ENCODE measurements around the gene CDK8. TPM values are rescaled to one million over a fixed set of nuclear protein-coding genes. Genes with fewer than 3 reads are reported as not detected.

Gene CDK8
- total RNA-seq, 2 experiments from 2014 or later = 15.4 to 15.9 TPM

DNA sequence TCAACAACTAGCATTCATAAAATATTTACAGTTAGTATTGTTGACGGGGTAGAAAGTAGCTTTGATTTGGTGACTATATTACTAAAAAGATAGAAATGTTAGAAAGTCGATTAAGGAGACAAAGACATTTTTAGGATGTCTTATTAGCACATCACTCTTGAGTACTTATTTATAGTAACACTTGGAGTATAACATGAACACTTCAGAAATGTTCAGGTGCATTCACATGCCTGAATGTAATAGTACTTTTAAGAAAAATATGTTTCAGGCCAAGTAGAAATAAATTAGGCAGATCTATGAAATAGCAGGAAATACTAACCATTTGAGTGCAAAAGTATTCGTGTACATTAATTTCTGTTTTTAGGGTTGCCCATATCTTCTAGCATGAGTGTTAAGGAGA, 70.4 kb downstream of the CDK8 start:
- intact Hi-C loops (cut with micrococcal nuclease) = no loop called here
- H3K27me3 Mint-ChIP-seq (ENCODE audit: low read depth) = no peaks in the 10 kb centered on the region
- CTCF ChIA-PET = no interaction called here

DNA sequence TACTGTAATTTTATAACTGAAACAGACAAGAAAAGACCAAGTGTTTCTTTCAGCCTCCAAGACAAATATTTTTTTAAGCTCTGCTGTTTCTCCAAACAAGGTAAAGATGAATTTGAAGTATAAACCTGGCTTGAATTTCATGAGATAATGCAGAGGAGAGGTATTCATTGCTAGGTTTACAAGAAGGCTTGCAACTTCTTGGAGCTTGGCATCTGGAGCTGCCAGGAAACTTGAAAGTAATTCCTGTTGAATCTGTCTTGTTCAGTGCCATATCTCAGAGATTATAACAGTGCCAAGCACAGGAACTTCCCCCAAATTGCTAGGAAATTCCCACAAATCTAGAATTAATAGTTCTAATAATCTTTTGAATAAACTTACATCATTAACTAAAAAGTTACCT, 70.9 kb downstream of the CDK8 start:
- H3K36me3 Mint-ChIP-seq (ENCODE audit: low read depth) = no peaks in the 10 kb centered on the region
- H3K27me3 Mint-ChIP-seq (ENCODE audit: low read depth) = no peaks in the 10 kb centered on the region
- H3K9me3 Mint-ChIP-seq = peaks cover 4% of the 10 kb centered on the region
- CTCF ChIA-PET = no interaction called here
- no peak overlapping the region for H3K27ac Mint-ChIP-seq
- no peak for DNase-seq
- H3K4me3 Mint-ChIP-seq = no peak overlapping the region
- peaks cover 51% of the 10 kb centered on the region for H3K4me1 Mint-ChIP-seq (ENCODE audit: low read depth)
- intact Hi-C loops (cut with micrococcal nuclease) = no loop called here

More for the DNA sequence above, 70.4 kb downstream of the CDK8 start:
- peaks cover 51% of the 10 kb centered on the region for H3K4me1 Mint-ChIP-seq (ENCODE audit: low read depth)
- H3K27ac Mint-ChIP-seq = no peak overlapping the region
- DNase-seq = no peak
- no peak overlapping the region for H3K4me3 Mint-ChIP-seq
- H3K9me3 Mint-ChIP-seq = peaks cover 4% of the 10 kb centered on the region
- no peaks in the 10 kb centered on the region for H3K36me3 Mint-ChIP-seq (ENCODE audit: low read depth)

DNA sequence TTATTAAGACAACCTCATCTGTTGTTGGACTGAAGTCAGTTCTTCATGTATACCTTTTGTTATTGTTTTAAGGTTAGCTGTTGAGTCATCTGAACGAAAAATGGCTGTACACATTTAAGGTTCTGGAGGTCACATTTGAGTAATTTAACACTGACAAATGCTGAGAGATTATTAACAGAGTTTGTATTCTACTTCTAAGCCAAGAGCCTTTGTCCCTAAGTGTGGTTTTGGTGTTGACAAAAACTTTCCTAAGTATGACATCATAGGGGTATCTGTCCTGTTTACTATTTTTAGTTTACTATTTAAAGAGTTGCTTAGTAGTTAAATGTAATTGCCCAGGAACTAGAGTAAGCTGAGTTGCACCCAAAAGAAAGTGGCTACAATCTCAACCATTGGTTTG, 71.9 kb downstream of the CDK8 start:
- no peak for DNase-seq

DNA sequence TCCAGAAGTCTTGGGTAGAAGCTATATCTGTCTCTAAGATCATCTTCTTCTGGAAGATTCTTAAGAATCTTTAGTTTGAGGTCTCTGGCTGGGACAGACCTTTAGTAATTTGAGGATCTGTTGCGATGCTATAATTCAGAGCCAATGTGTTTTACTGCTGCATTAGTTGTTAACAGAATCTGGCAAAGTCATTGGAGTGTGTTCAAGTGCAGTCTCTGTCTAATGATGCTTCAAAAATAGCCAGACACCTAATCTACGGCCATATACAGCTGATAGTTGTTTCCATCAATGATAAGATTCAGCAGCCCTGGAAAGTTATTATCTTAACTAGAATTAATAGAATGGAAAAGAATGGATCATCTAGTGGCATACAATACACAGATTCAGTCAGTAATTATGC, 72.6 kb downstream of the CDK8 start:
- no peak for DNase-seq
- peaks cover 56% of the 10 kb centered on the region for H3K4me1 Mint-ChIP-seq (ENCODE audit: low read depth)
- H3K27me3 Mint-ChIP-seq (ENCODE audit: low read depth) = no peaks in the 10 kb centered on the region

More for the DNA sequence above, 71.9 kb downstream of the CDK8 start:
- intact Hi-C loops (cut with micrococcal nuclease) = no loop called here
- Mint-ChIP-seq H3K27me3 (ENCODE audit: low read depth) (no peaks in the 10 kb centered on the region), H3K4me1 (ENCODE audit: low read depth) (peaks cover 53% of the 10 kb centered on the region), H3K4me3 (no peak overlapping the region), H3K9me3 (peaks cover 6% of the 10 kb centered on the region), H3K27ac (no peak overlapping the region), H3K36me3 (ENCODE audit: low read depth) (no peaks in the 10 kb centered on the region)
- CTCF ChIA-PET = interaction anchor here (0.6 to 1.1 kb wide), 2 partner anchors 10 to 14 kb away, joined by 4 to 6 read pairs; no protein-coding TSS in a partner anchor

DNA sequence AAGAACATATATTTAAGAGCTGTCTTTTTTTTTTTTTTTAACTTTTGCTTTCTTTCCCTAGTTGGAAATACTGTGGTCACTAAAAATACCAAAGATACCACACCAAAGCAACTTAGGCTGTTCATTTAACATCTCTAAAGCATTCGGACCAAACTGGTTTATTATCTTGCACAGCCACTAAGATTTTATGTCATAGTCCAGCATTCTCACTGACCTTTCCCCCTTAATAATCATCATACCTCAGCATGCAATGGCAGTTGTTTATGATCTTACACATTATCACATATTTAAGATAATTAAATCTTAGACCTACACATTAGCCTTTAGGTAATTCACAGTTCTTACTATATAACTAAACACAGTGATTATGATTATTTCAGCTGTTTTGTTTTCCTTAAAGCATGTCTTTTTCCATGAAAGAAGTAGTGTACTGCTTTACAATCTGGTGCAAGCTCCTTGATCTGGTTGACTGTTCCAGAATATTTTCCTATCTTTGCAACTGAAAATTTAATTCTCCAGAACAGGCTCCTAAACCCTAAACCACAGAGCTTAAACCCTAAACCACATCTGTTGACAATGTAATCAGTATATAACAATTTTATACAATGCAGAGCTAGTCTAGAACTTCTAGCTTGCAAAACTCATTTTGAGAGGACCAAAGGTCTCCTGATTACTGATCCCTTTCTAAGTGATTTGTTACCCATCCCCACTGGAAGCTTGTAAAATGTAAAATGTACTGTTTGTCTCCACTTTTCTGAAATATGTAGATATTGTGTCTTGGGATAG, 74.2 kb downstream of the CDK8 start:
- Mint-ChIP-seq H3K27me3 (ENCODE audit: low read depth) (no peaks in the 10 kb centered on the region), H3K4me3 (no peak overlapping the region), H3K36me3 (ENCODE audit: low read depth) (no peaks in the 10 kb centered on the region), H3K9me3 (peaks cover 6% of the 10 kb centered on the region), H3K4me1 (ENCODE audit: low read depth) (peaks cover 50% of the 10 kb centered on the region), H3K27ac (no peak overlapping the region)
- DNase-seq = no peak
- CTCF ChIA-PET = no interaction called here
- intact Hi-C loops (cut with micrococcal nuclease) = no loop called here

More for the DNA sequence above, 72.6 kb downstream of the CDK8 start:
- intact Hi-C loops (cut with micrococcal nuclease) = no loop called here
- no peaks in the 10 kb centered on the region for H3K36me3 Mint-ChIP-seq (ENCODE audit: low read depth)
- peaks cover 6% of the 10 kb centered on the region for H3K9me3 Mint-ChIP-seq
- no peak overlapping the region for H3K4me3 Mint-ChIP-seq
- CTCF ChIA-PET = no interaction called here
- H3K27ac Mint-ChIP-seq = no peak overlapping the region

GRCh38 chr13:26335158-26335557, 81.2 kb downstream of the CDK8 start:
- Mint-ChIP-seq H3K4me3 (no peak overlapping the region), H3K4me1 (ENCODE audit: low read depth) (peaks cover 15% of the 10 kb centered on the region), H3K27ac (no peak overlapping the region), H3K27me3 (ENCODE audit: low read depth) (no peaks in the 10 kb centered on the region), H3K36me3 (ENCODE audit: low read depth) (no peaks in the 10 kb centered on the region), H3K9me3 (peaks cover 2% of the 10 kb centered on the region)
- CTCF ChIA-PET = interaction anchor here (1.6 kb wide), 1 partner anchor 10 kb away, joined by 4 read pairs; no protein-coding TSS in a partner anchor
- intact Hi-C loops (cut with micrococcal nuclease) = no loop called here
- no peak for DNase-seq

GRCh38 chr13:26340807-26341206, 86.9 kb downstream of the CDK8 start:
- Mint-ChIP-seq H3K9me3 (no peaks in the 10 kb centered on the region), H3K27me3 (ENCODE audit: low read depth) (no peaks in the 10 kb centered on the region), H3K4me1 (ENCODE audit: low read depth) (no peaks in the 10 kb centered on the region), H3K4me3 (no peak overlapping the region), H3K36me3 (ENCODE audit: low read depth) (peaks cover 7% of the 10 kb centered on the region), H3K27ac (no peak overlapping the region)
- CTCF ChIA-PET = no interaction called here
- DNase-seq = no peak
- intact Hi-C loops (cut with micrococcal nuclease) = no loop called here

DNA sequence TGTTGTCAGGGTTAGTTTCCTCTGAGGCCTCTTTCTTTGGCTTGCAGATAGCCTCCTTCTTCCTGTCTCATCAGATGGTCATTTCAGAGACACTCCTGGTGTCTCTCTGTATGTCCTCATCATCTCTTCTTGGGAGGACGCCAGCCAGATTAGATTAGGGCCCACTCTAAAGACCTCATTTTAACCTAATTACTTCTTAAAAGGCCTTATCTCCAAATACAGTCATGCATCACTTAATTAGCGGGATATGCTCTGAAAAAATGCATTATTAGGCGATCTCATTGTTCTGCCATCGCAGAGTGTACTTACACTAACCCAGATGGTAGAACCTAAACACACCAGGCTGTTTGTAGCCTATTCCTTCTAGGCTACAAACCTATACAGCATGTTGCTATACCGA, 89.0 kb downstream of the CDK8 start:
- CTCF ChIA-PET = no interaction called here

DNA sequence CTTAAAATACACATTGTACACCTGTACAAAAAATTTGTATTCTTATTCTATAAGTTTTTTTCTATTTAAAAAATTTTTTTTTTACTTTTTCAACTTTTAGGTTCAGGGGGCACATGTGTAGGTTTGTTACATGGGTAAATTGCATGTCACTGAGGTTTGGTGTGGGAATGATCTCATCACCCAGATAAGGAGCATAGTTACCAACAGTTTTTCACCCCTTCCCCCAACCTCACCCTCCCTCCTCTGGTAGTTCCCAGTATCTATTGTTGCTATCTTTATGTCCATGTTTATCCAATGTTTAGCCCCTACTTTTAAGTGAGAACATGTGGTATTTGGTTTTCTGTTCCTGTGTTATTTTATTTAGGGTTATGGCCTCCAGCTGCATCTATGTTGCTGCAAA, 89.9 kb downstream of the CDK8 start:
- H3K9me3 Mint-ChIP-seq = no peaks in the 10 kb centered on the region
- no peaks in the 10 kb centered on the region for H3K27me3 Mint-ChIP-seq (ENCODE audit: low read depth)
- H3K36me3 Mint-ChIP-seq (ENCODE audit: low read depth) = peaks cover 8% of the 10 kb centered on the region
- DNase-seq = no peak
- intact Hi-C loops (cut with micrococcal nuclease) = no loop called here
- no peak overlapping the region for H3K27ac Mint-ChIP-seq
- H3K4me1 Mint-ChIP-seq (ENCODE audit: low read depth) = no peaks in the 10 kb centered on the region
- no peak overlapping the region for H3K4me3 Mint-ChIP-seq
- CTCF ChIA-PET = no interaction called here

More for the DNA sequence above, 89.0 kb downstream of the CDK8 start:
- Mint-ChIP-seq H3K4me1 (ENCODE audit: low read depth) (no peaks in the 10 kb centered on the region), H3K27me3 (ENCODE audit: low read depth) (no peaks in the 10 kb centered on the region), H3K27ac (no peak overlapping the region), H3K36me3 (ENCODE audit: low read depth) (peaks cover 7% of the 10 kb centered on the region), H3K4me3 (no peak overlapping the region), H3K9me3 (no peaks in the 10 kb centered on the region)
- no peak for DNase-seq
- intact Hi-C loops (cut with micrococcal nuclease) = no loop called here

DNA sequence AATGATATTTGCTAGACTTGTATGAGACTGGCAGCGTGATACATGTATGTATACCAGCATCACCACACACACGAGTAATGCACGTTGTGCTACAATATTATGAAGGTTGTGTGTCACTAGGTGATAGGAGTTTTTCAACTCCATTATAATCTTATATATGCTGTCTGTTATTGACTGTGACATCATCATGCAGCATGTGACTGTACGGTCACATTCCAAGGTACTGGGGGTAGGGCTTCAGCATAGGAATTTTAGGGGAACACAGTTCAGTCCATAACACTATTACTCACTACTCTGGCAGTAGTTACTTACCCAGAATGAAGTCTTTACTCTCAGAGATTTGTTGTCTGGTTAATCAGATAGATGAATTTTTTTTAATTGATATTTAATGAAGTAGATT, 91.1 kb downstream of the CDK8 start:
- intact Hi-C loops (cut with micrococcal nuclease) = no loop called here
- Mint-ChIP-seq H3K4me1 (ENCODE audit: low read depth) (no peaks in the 10 kb centered on the region), H3K36me3 (ENCODE audit: low read depth) (peaks cover 11% of the 10 kb centered on the region), H3K4me3 (no peak overlapping the region), H3K27me3 (ENCODE audit: low read depth) (no peaks in the 10 kb centered on the region), H3K9me3 (no peaks in the 10 kb centered on the region), H3K27ac (no peak overlapping the region)
- no peak for DNase-seq
- CTCF ChIA-PET = interaction anchor here (1.2 kb wide), 1 partner anchor 16 kb away, joined by 3 read pairs; no protein-coding TSS in a partner anchor

GRCh38 chr13:26348966-26349365, 95.0 kb downstream of the CDK8 start:
- CTCF ChIA-PET = no interaction called here
- intact Hi-C loops (cut with micrococcal nuclease) = no loop called here
- no peaks in the 10 kb centered on the region for H3K27me3 Mint-ChIP-seq (ENCODE audit: low read depth)
- H3K9me3 Mint-ChIP-seq = no peaks in the 10 kb centered on the region
- no peak overlapping the region for H3K27ac Mint-ChIP-seq
- H3K4me1 Mint-ChIP-seq (ENCODE audit: low read depth) = no peaks in the 10 kb centered on the region
- H3K4me3 Mint-ChIP-seq = no peak overlapping the region
- peaks cover 11% of the 10 kb centered on the region for H3K36me3 Mint-ChIP-seq (ENCODE audit: low read depth)
- no peak for DNase-seq

- no peak overlapping the region for H3K27ac Mint-ChIP-seq
- no peaks in the 10 kb centered on the region for H3K9me3 Mint-ChIP-seq
- CTCF ChIA-PET = no interaction called here
Measured at GRCh38 chr13:26362261-26362660, 108.3 kb downstream of the CDK8 start.

DNA sequence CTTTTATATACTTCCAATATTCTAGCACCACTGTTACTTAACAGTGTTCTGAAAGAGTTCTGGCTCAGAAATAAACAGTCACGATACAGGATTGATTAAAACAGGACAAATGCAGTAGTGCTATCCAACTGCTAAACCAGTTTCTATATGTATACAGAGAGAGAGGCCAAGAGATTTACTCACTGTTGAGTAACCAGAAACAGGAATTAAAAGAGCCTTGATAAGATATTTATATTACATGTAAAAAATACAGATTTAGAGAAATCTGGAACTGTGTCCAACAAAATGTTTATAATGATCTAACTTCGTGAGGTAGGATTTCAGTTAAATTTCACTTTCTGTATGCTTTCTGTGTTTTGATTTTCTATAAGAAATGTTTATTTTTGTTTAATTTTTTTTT, 116.6 kb downstream of the CDK8 start:
- H3K4me3 Mint-ChIP-seq = no peak overlapping the region
- H3K27ac Mint-ChIP-seq = no peak overlapping the region
- H3K4me1 Mint-ChIP-seq (ENCODE audit: low read depth) = peaks cover 13% of the 10 kb centered on the region
- peaks cover 9% of the 10 kb centered on the region for H3K36me3 Mint-ChIP-seq (ENCODE audit: low read depth)
- H3K27me3 Mint-ChIP-seq (ENCODE audit: low read depth) = no peaks in the 10 kb centered on the region
- intact Hi-C loops (cut with micrococcal nuclease) = no loop called here
- H3K9me3 Mint-ChIP-seq = no peaks in the 10 kb centered on the region
- DNase-seq = no peak
- CTCF ChIA-PET = interaction anchor here (1.5 kb wide), 1 partner anchor 185 kb away, joined by 4 read pairs; no protein-coding TSS in a partner anchor

More at GRCh38 chr13:26362261-26362660, 108.3 kb downstream of the CDK8 start:
- Mint-ChIP-seq H3K4me1 (ENCODE audit: low read depth) (no peaks in the 10 kb centered on the region), H3K27me3 (ENCODE audit: low read depth) (no peaks in the 10 kb centered on the region), H3K4me3 (no peak overlapping the region), H3K36me3 (ENCODE audit: low read depth) (peaks cover 11% of the 10 kb centered on the region)
- intact Hi-C loops (cut with micrococcal nuclease) = no loop called here
- DNase-seq = no peak
